Fibroblast of lung (primary cell): ENCODE measurements around the gene TRNP1.

ENCODE experiments used
- EZH2 ChIP-seq: IDR thresholded peaks from 2 replicates; pipeline ENCODE4 v1.5.1; 2012; ENCODE audit warnings: low read length, control low read depth, mild to moderate bottlenecking; ENCODE audit errors: missing control alignments
- TF ChIP-seq, protein P1 (sequence below), 2 donors: IDR thresholded peaks in 1 of 2; conservative IDR thresholded peaks in 1 of 2; 1 replicate in 1 of 2; 2 replicates in 1 of 2; pipeline ENCODE4 v1.5.1; 2011 to 2012; ENCODE audit warnings: low read length in 2 of 2, control low read depth in 1 of 2, inconsistent platforms in 1 of 2, low read depth in 1 of 2, mild to moderate bottlenecking in 1 of 2

DNA sequence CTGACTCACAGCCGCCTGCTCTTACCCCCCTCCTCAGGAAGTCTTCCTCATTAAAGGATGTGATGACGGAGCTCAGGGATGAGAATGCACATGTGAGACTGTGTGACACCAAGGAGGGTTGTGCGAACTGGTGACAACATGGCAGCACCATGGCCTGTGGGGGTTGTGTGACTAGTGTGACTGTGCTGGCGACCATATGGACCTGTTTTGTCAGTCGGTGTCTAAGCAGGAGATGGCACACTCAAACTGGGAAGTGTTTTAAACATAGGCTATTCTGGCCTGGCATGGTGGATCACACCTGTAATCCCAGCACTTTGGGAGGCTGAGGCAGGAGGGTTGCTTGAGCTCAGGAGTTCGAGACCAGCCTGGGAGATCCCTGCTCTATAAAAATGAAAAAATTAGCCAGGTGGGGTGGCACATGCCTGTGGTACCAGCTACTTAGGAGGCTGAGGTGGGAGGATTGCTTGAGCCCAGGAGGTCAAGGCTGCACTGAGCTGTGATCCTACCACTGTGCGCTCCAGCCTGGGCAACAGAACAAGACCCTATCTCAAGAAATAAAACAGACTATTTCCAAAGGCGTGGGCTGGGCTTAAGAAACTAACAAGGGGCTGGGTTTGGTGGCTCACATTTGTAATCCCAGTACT is 7.4 kb downstream of the TRNP1 start:
- TF ChIP-seq, protein P1, sequence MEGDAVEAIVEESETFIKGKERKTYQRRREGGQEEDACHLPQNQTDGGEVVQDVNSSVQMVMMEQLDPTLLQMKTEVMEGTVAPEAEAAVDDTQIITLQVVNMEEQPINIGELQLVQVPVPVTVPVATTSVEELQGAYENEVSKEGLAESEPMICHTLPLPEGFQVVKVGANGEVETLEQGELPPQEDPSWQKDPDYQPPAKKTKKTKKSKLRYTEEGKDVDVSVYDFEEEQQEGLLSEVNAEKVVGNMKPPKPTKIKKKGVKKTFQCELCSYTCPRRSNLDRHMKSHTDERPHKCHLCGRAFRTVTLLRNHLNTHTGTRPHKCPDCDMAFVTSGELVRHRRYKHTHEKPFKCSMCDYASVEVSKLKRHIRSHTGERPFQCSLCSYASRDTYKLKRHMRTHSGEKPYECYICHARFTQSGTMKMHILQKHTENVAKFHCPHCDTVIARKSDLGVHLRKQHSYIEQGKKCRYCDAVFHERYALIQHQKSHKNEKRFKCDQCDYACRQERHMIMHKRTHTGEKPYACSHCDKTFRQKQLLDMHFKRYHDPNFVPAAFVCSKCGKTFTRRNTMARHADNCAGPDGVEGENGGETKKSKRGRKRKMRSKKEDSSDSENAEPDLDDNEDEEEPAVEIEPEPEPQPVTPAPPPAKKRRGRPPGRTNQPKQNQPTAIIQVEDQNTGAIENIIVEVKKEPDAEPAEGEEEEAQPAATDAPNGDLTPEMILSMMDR (conservative IDR thresholded peaks at IDR 0.05 in 1 of 2, IDR thresholded peaks at IDR 0.05 in 1 of 2; ENCODE audit: low read depth in 1 of 2, low read length in 2 of 2): no peak
- no peak for TF ChIP-seq EZH2
